ENCODE results near the gene PTPN3.

The PTPN3 gene

DNA sequence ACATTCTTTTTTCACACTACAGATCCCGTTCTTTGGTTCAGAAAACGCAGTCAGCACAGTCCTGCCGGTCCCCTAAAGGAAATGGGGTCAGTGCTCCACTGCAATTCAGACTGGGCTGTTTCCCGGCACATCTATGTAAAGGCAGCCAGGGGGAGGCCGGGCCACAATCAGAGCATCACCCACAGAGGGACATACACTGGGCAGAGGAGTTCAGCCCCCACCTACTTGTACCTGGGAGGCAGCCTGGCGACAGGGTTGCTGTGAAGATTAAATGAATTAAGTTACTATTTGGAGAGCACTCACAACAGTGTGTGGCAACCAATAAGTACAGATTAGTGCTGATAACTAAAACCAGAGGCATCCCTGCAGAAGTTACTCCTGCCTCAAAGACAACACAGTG, 4.5 kb downstream of the PTPN3 start:
- H3K4me3 ChIP-seq (ENCODE audit: low read length), result no peak overlapping the region
- TF ChIP-seq ZNF274 (IDR thresholded peaks at IDR 0.05; ENCODE audit: low read depth, low read length), result no peak

GRCh38 chr9:109491590-109491989, 6.5 kb downstream of the PTPN3 start:
- TF ChIP-seq ZNF274 (IDR thresholded peaks at IDR 0.05; ENCODE audit: low read depth, low read length), result no peak
- no peak overlapping the region for H3K4me3 ChIP-seq (ENCODE audit: low read length)

GRCh38 chr9:109488791-109489492, 9.2 kb downstream of the PTPN3 start:
- H3K4me3 ChIP-seq (ENCODE audit: low read length), result no peak overlapping the region
- no peak for TF ChIP-seq ZNF274 (IDR thresholded peaks at IDR 0.05; ENCODE audit: low read depth, low read length)

DNA sequence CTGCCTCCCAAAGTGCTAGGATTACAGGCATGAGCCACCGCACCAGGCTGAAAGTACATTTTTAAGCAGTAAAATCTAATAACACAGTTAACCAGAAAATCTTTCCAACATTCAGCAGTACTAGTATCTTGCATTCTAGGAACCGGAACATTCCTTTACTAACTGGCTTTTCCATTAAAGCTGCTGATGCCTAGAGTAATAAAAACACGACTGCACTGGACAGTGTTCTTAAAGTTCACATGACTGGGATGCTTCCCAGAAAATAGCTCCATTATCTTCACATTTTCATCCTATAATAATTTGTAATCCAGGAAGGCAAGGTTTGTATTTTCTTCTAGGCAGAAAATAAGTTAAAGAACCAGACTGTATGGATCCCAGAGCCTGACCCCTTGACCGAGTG, 9.8 kb downstream of the PTPN3 start:
- TF ChIP-seq ZNF274 (IDR thresholded peaks at IDR 0.05; ENCODE audit: low read depth, low read length), result no peak
- no peak overlapping the region for H3K4me3 ChIP-seq (ENCODE audit: low read length)

- TF ChIP-seq ZNF274 (IDR thresholded peaks at IDR 0.05; ENCODE audit: low read depth, low read length), result no peak
These were observed 10.9 kb downstream of the PTPN3 start for GRCh38 chr9:109487247-109487646.

DNA sequence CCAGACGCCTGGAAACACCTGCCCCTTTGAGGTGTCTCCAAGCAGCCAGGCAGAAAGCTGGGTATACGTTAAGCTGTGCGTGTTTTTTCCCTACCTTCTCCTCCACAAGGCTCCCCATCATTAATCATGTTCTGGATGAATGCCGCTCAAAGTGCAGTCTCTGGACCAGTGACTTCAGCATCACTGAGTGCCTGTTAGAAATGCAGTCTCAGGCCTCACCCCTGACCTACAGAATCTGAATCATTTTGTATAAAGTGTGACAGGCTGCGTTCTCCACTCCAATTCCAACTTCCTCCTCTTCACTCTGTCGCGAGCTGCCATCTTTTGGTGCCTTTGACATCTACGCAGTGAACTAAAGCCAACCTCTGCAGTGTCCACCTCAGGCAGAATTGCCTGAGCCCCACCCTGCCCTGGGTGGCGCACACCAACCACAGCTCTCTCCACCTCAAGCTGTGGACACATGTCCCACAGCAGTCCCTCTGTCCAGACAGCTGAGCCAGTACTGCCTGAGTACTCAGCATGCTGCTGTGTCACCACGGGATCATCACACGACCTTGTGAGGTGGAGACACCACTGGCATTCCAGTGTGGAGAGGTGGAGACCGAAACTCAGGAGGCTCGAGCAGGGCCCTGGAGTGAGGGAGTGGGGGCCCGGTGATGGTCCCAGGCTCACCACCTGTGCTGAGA, 14.2 kb downstream of the PTPN3 start:
- no peak for TF ChIP-seq ZNF274 (IDR thresholded peaks at IDR 0.05; ENCODE audit: low read depth, low read length)
- no peak overlapping the region for H3K4me3 ChIP-seq (ENCODE audit: low read length)

More at GRCh38 chr9:109487247-109487646, 10.9 kb downstream of the PTPN3 start:
- H3K4me3 ChIP-seq (ENCODE audit: low read length), result no peak overlapping the region

- H3K4me3 ChIP-seq (ENCODE audit: low read length), result no peak overlapping the region
- TF ChIP-seq ZNF274 (IDR thresholded peaks at IDR 0.05; ENCODE audit: low read depth, low read length), result no peak
These were observed 15.7 kb downstream of the PTPN3 start for GRCh38 chr9:109482391-109482916.

GRCh38 chr9:109481856-109482255, 16.3 kb downstream of the PTPN3 start:
- H3K4me3 ChIP-seq (ENCODE audit: low read length), result no peak overlapping the region
- no peak for TF ChIP-seq ZNF274 (IDR thresholded peaks at IDR 0.05; ENCODE audit: low read depth, low read length)

DNA sequence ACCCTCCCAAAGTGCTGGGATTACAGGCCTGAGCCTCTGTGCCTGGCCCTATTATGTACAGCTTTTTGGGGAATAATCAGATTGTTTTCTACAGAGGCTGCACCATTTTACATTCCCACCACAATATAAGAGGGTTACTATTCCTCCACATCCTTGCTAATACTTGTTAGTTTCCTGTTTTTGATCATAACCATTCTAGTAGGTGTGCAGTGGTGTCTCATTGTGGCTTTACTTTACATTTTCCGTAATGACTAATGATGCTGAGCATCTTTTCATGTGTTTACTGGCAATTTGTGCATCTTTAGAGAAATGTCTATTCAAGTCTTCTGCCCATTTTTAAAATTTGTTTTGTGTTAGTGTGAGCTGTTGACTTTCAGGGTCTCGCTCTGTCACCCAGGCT, 18.3 kb downstream of the PTPN3 start:
- no peak for TF ChIP-seq ZNF274 (IDR thresholded peaks at IDR 0.05; ENCODE audit: low read depth, low read length)
- no peak overlapping the region for H3K4me3 ChIP-seq (ENCODE audit: low read length)

- no peak overlapping the region for H3K4me3 ChIP-seq (ENCODE audit: low read length)
- TF ChIP-seq ZNF274 (IDR thresholded peaks at IDR 0.05; ENCODE audit: low read depth, low read length), result no peak
These were observed 19.3 kb downstream of the PTPN3 start for GRCh38 chr9:109478665-109479380.

DNA sequence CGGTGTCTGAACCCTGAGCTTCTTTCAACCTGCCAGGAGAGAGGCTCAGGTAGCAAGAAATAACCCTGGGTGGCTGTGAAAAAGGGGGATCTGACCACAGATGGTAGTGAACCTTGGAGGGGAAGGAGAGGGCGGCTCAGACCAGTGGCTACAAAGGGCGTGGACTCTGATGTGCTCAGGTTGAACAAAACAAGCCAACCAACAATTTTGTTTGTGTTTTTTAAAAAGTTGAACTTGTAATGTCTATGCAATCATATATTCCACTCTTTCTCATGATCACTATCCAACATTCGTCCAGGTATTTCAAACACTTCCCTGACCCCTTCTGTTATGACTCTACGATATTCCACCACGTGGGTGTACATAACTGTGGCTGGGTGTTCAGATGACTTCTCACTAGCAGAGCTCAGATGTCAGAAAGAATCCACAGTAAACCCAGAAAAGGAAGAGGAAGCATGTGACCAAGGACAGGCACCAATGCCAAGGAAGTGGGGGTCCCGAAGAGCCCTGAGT, 20.0 kb downstream of the PTPN3 start:
- H3K4me3 ChIP-seq (ENCODE audit: low read length), result no peak overlapping the region
- no peak for TF ChIP-seq ZNF274 (IDR thresholded peaks at IDR 0.05; ENCODE audit: low read depth, low read length)

- no peak for TF ChIP-seq ZNF274 (IDR thresholded peaks at IDR 0.05; ENCODE audit: low read depth, low read length)
- no peak overlapping the region for H3K4me3 ChIP-seq (ENCODE audit: low read length)
These were observed 20.7 kb downstream of the PTPN3 start for GRCh38 chr9:109477258-109478050.

DNA sequence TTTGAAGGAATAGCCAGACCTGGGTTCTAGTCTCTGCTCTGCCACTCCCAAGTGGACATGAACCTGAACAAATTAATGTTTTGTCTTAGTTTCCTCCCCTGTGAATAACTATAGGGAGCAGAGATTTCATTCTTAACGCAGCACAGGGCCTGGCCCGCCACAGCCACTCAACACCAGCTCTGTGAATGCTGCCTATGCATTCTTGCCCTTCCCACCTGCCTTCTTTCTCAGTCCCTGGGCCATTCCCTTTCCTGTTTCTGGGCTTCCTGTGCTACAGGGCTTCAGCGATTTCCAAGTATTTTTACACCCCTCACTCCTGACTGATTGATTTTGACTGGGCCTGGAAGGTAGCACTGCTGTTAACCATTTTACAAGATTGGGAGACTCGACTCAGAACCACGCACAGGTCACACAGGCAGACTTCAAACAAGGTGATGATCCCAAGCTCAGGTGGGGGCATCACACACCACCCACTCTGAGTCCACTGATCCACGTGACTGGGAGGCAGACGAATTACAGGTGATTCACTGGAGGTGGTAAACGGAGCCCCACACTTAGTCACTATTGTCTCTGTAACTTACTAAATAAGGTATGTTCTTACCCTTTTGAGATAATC, 21.4 kb downstream of the PTPN3 start:
- H3K4me3 ChIP-seq (ENCODE audit: low read length), result no peak overlapping the region
- no peak for TF ChIP-seq ZNF274 (IDR thresholded peaks at IDR 0.05; ENCODE audit: low read depth, low read length)
